HCT116 (cell line): ENCODE data around the gene ZNF385A. TPM values are rescaled to one million over a fixed set of nuclear protein-coding genes. Genes with fewer than 3 reads are reported as not detected.
A peak's percentile ranks its signal among the peaks of the same experiment; 100 is the strongest.

Experiments
- ATAC-seq: fragments of 200-7000 bp; cut with Tn5 transposase; 2 replicates; pipeline ENCODE4 v1.9.1; 2020; ENCODE audit warnings: mild to moderate bottlenecking, moderate library complexity
- BruUV-seq: library from RNA; stranded (reverse); fragments of 400-500 nt; replicated peaks from 2 replicates; lab custom pipeline; 2021; lab: Mats Ljungman, UMichigan
- CTCF ChIA-PET: fragments of 300-600 bp; sonication (Branson Sonifier 250); formaldehyde crosslinking; loops from one replicate; lab custom pipeline; 2021; ENCODE audit warnings: antibody characterized with exemption; lab: Charles Lee
- POLR2A ChIA-PET: fragments of 300-600, 350-600 bp; sonication (Branson Sonifier 250); formaldehyde crosslinking; loops from one replicate; lab custom pipeline; 2021; ENCODE audit warnings: antibody characterized with exemption; lab: Charles Lee
- RAD21 ChIA-PET, 2 experiments: fragments of 300-600 bp; sonication (Branson Sonifier 250); formaldehyde crosslinking; loops; one replicate each; lab custom pipeline; 2023; ENCODE audit warnings: low total read pairs in 2 of 2; ENCODE audit not compliant: uncharacterized antibody in 2 of 2, unreplicated experiment in 2 of 2, low non-redundant PET in 1 of 2; lab: Charles Lee
- DNase-seq: peaks from one replicate; pipeline ENCODE4 v3.0.0-alpha.2; 2010; ENCODE audit warnings: low read depth, low spot score
- H2AFZ ChIP-seq: fragments of 200-600 bp; shearing (Covaris generic), sonication (generic); 2 replicates; pipeline ENCODE4 v1.6.1; 2017; ENCODE audit warnings: low read depth, mixed run types, mixed read lengths, antibody characterized with exemption, low read length; ENCODE audit not compliant: poor library complexity, severe bottlenecking
- H3K27ac ChIP-seq: 2 replicates; pipeline ENCODE4 v1.5.1; 2012; ENCODE audit warnings: low read depth, low read length
- H3K27me3 ChIP-seq: fragments of 200-600 bp; sonication (generic); 2 replicates; pipeline ENCODE4 v1.6.1; 2016; ENCODE audit warnings: mixed run types, low read length, mixed read lengths; ENCODE audit not compliant: insufficient read depth
- H3K36me3 ChIP-seq, 2 experiments: fragments of 200-500 bp in 1 of 2; fragments of 200-600 bp in 1 of 2; sonication (Bioruptor generic) in 1 of 2; sonication (generic) in 1 of 2; 2 replicates each; pipeline versions ENCODE4 v1.5.1 to v1.6.1; 2014 to 2016; ENCODE audit warnings: low read length in 2 of 2, inconsistent platforms in 1 of 2, mixed read lengths in 1 of 2, mixed run types in 1 of 2; ENCODE audit not compliant: insufficient read depth in 2 of 2, control insufficient read depth in 1 of 2
- H3K4me1 ChIP-seq, 2 experiments: fragments of 200-600 bp in 1 of 2; sonication (generic) in 1 of 2; 2 replicates each; pipeline versions ENCODE4 v1.5.1 to v1.6.1; 2012 to 2017; ENCODE audit warnings: low read length in 2 of 2, inconsistent platforms in 1 of 2, mild to moderate bottlenecking in 1 of 2, mixed read lengths in 1 of 2, mixed run types in 1 of 2, moderate library complexity in 1 of 2; ENCODE audit not compliant: insufficient read depth in 2 of 2, control insufficient read depth in 1 of 2
- H3K4me2 ChIP-seq: fragments of 200-600 bp; sonication (generic); 2 replicates; pipeline ENCODE4 v1.6.1; 2017; ENCODE audit warnings: mixed run types, low read length, mixed read lengths
- H3K4me3 ChIP-seq, 2 experiments: fragments of 200-600 bp in 1 of 2; sonication (generic) in 1 of 2; replicated peaks in 1 of 2; 2 replicates each; pipeline ENCODE4 v1.5.1; 2011 to 2016; ENCODE audit warnings: low read length in 2 of 2, control low read depth in 1 of 2, low read depth in 1 of 2, mild to moderate bottlenecking in 1 of 2, mixed read lengths in 1 of 2, mixed run types in 1 of 2
- H3K79me2 ChIP-seq: fragments of 200-600 bp; sonication (generic); 2 replicates; pipeline ENCODE4 v1.6.1; 2017; ENCODE audit warnings: mild to moderate bottlenecking, mixed run types, low read length, moderate library complexity, mixed read lengths; ENCODE audit not compliant: insufficient read depth
- H3K9ac ChIP-seq: fragments of 200-600 bp; sonication (generic); 2 replicates; pipeline ENCODE4 v1.6.1; 2016; ENCODE audit warnings: low read length, mixed read lengths
- H3K9me2 ChIP-seq: fragments of 200-600 bp; sonication (generic), shearing (Covaris generic); 2 replicates; pipeline ENCODE4 v1.6.1; 2017; ENCODE audit warnings: mixed run types, mild to moderate bottlenecking, moderate library complexity; ENCODE audit not compliant: insufficient read depth
- H3K9me3 ChIP-seq, 2 experiments: fragments of 200-500 bp in 1 of 2; fragments of 200-600 bp in 1 of 2; sonication (Bioruptor generic) in 1 of 2; sonication (generic) in 1 of 2; 2 replicates each; pipeline ENCODE4 v1.6.1; 2014 to 2017; ENCODE audit warnings: low read length in 2 of 2, mixed read lengths in 2 of 2, inconsistent platforms in 1 of 2, low read depth in 1 of 2, mild to moderate bottlenecking in 1 of 2, mixed run types in 1 of 2, moderate library complexity in 1 of 2; ENCODE audit not compliant: control insufficient read depth in 1 of 2, insufficient read depth in 1 of 2
- H4K20me1 ChIP-seq: fragments of 200-600 bp; sonication (generic), shearing (Covaris generic); 2 replicates; pipeline ENCODE4 v1.6.1; 2017; ENCODE audit warnings: mixed run types, mild to moderate bottlenecking, moderate library complexity; ENCODE audit not compliant: insufficient read depth
- EZH2phosphoT487 ChIP-seq: fragments of 200-600 bp; IDR thresholded peaks from 2 replicates; pipeline ENCODE4 v1.6.1; 2018; ENCODE audit warnings: antibody characterized with exemption, borderline replicate concordance
- FOSL1 ChIP-seq: IDR thresholded peaks from 2 replicates; pipeline ENCODE4 v1.6.1; 2012; ENCODE audit warnings: low read depth
- POLR2A ChIP-seq: IDR thresholded peaks from 2 replicates; pipeline ENCODE4 v1.7.0; 2011; ENCODE audit warnings: borderline replicate concordance; ENCODE audit not compliant: insufficient read depth, insufficient read length; ENCODE audit errors: extremely low read depth
- POLR2AphosphoS5 ChIP-seq: IDR thresholded peaks from 2 replicates; pipeline ENCODE4 v1.6.1; 2011; ENCODE audit warnings: mild to moderate bottlenecking, low read depth, low read length, moderate library complexity
- REST ChIP-seq: IDR thresholded peaks from 2 replicates; pipeline ENCODE4 v1.6.1; 2012; ENCODE audit warnings: low read depth
- SP1 ChIP-seq: IDR thresholded peaks from 2 replicates; pipeline ENCODE4 v1.6.1; 2012; ENCODE audit warnings: low read depth
- YY1 ChIP-seq: IDR thresholded peaks from 2 replicates; pipeline ENCODE4 v1.6.1; 2011; ENCODE audit warnings: low read length, low read depth, moderate library complexity, mild to moderate bottlenecking; ENCODE audit not compliant: insufficient replicate concordance; ENCODE audit errors: extremely low read depth
- ZBTB33 ChIP-seq: IDR thresholded peaks from 2 replicates; pipeline ENCODE4 v1.6.1; 2011; ENCODE audit warnings: mild to moderate bottlenecking, low read length, moderate library complexity; ENCODE audit not compliant: insufficient replicate concordance; ENCODE audit errors: extremely low read depth
- ZFX ChIP-seq: fragments of 450-650 bp; IDR thresholded peaks from 2 replicates; pipeline ENCODE4 v1.6.1; 2017
- intact Hi-C: fragments of 100-400 bp; cut with micrococcal nuclease; formaldehyde crosslinking; loops from 2 replicates; pipeline ENCODE4 v1.10.0; 2022
- total RNA-seq: library from RNA; stranded (reverse); gene quantifications from one replicate; pipeline ENCODE4 v1.2.1, GENCODE V29; 2021; ENCODE audit not compliant: unreplicated experiment
- TF ChIP-seq, protein P1 (sequence below): IDR thresholded peaks from 2 replicates; pipeline ENCODE4 v1.6.1; 2012
- TF ChIP-seq, protein P2 (sequence below): IDR thresholded peaks from 2 replicates; pipeline ENCODE4 v1.6.1; 2012

ZNF385A gene
- total RNA-seq, 1 experiment from 2014 or later: 34.7 TPM

GRCh38 chr12:54376596-54376995, 7.9 kb downstream of the ZNF385A start:
- no peaks in the 10 kb centered on the region for H3K36me3 ChIP-seq
- no peak overlapping the region for H2AFZ ChIP-seq
- intact Hi-C loops: no loop called here
- CTCF ChIA-PET: no interaction called here
- H3K27ac ChIP-seq: no peak overlapping the region
- no peak overlapping the region for H3K9ac ChIP-seq
- ATAC-seq (no peak), DNase-seq (no peak)
- H4K20me1 ChIP-seq: no peaks in the 10 kb centered on the region
- POLR2A ChIA-PET: interaction anchor here (0.6 to 1.6 kb wide), 2 partner anchors 18 to 97 kb away, joined by 3 read pairs; partner anchors contain the start of genes CBX5 and HNRNPA1
- no peak overlapping the region for H3K4me2 ChIP-seq
- no TSS peak for BruUV-seq
- no peaks in the 10 kb centered on the region for H3K9me3 ChIP-seq
- peaks cover 46 to 77% of the 10 kb centered on the region in 2 experiments for H3K4me1 ChIP-seq
- no peaks in the 10 kb centered on the region for H3K9me2 ChIP-seq
- peaks cover 10% of the 10 kb centered on the region; the same call in 1 of the 2 replicates for H3K79me2 ChIP-seq
- TF ChIP-seq ZBTB33 (no peak), POLR2AphosphoS5 (no peak), SP1 (no peak), POLR2A (no peak), ZFX (no peak)
- H3K27me3 ChIP-seq: no peaks in the 10 kb centered on the region
- RAD21 ChIA-PET: no interaction called here
- H3K4me3 ChIP-seq: no peak overlapping the region

DNA sequence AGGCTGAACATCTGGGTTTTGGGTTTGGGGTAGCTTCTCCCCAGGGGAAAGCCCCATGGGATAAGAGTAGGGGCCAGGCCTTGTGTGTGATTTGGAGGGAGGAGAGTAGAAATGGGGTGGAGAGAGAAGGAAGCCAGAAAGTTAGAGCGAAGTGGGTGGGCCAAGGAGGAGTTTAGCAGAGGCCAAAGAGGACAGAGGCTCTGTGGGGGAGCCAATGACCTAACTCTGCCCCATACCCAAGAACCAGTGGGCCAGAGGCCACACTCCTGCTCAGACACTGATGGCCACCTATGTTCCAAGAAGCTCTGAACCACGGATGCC, 9.3 kb downstream of the ZNF385A start:
- no peaks in the 10 kb centered on the region for H4K20me1 ChIP-seq
- H3K9ac ChIP-seq: peak overlapping the region; percentile 41; the same call in 1 of the 2 replicates
- ChIA-PET CTCF (no interaction called here), POLR2A (interaction anchor here (0.6 to 1.6 kb wide), 2 partner anchors 52 to 95 kb away, joined by 3 read pairs; partner anchors contain the start of genes CBX5 and HNRNPA1), RAD21 (no interaction called here)
- H3K79me2 ChIP-seq: peaks cover 10% of the 10 kb centered on the region; the same call in 1 of the 2 replicates
- H2AFZ ChIP-seq: no peak overlapping the region
- peak overlapping the region; percentile 63 for H3K4me2 ChIP-seq
- 0 out of 4 replicates have a peak overlapping the region, but pooled peaks of 1 of the 2 experiments have one; percentile 23 for H3K4me3 ChIP-seq
- no peaks in the 10 kb centered on the region for H3K27me3 ChIP-seq
- BruUV-seq: no TSS peak
- TF ChIP-seq REST (no peak), EZH2phosphoT487 (no peak), ZBTB33 (no peak), FOSL1 (no peak), YY1 (no peak)
- TF ChIP-seq, protein P1, sequence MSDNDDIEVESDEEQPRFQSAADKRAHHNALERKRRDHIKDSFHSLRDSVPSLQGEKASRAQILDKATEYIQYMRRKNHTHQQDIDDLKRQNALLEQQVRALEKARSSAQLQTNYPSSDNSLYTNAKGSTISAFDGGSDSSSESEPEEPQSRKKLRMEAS: no peak
- TF ChIP-seq, protein P2, sequence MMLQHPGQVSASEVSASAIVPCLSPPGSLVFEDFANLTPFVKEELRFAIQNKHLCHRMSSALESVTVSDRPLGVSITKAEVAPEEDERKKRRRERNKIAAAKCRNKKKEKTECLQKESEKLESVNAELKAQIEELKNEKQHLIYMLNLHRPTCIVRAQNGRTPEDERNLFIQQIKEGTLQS: no peak
- ATAC-seq (no peak), DNase-seq (no peak)
- no peaks in the 10 kb centered on the region for H3K9me2 ChIP-seq
- H3K27ac ChIP-seq: peak overlapping the region; percentile 82
- H3K9me3 ChIP-seq: no peaks in the 10 kb centered on the region
- peaks cover 58 to 91% of the 10 kb centered on the region in 2 experiments for H3K4me1 ChIP-seq
- H3K36me3 ChIP-seq: no peaks in the 10 kb centered on the region
- intact Hi-C loops: no loop called here
